ENCODE data around the gene NANS.
"Not testable (repeated sequence)": the region's sequence is repeated elsewhere in the genome, so short reads cannot be mapped to it uniquely, and the experiment has no call there.

Gene NANS

DNA sequence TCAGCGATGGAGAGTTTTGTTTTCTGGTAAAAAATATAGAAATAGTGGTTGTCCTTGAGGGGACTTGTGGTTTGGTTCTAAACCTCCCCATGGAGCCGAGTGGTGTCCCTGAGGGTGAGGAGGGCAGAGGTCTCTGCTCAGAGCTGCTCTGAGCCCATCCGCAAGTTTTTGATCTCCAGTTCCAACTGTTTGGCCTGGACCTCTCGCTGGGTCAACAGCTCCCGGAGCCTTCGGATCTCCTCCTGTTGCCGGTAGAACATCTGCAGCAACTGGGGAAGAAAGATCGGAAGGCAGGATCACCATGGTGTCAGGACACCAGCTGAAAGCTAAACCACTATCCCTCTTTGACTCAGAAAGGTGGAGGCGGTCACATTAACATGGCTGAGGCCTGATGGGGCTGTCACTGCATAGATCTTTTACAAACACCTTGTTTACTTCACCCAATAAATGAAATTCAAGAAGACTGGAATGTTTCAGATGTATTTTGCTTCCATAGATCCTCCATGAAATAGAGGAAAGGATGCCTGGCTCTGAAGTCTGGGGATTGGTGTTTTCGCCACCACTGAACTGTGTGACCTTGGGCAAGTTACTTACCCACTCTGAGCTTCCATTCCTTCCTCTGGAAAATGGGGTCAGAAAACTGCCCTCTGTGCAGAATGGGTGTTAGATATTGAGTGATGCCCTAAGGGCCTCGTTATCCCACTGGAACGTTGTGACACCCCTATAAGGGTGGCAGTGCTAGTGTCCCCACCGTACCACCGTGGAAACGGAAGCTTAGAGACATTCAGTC, 68.3 kb downstream of the NANS start:
- no peak overlapping the region for H3K4me3 ChIP-seq (replicated peaks; ENCODE audit: low read depth, low read length)
- H3K36me3 ChIP-seq (ENCODE audit: control insufficient read depth, insufficient read depth, low read length): no peaks in the 10 kb centered on the region
- TF ChIP-seq, protein P1, sequence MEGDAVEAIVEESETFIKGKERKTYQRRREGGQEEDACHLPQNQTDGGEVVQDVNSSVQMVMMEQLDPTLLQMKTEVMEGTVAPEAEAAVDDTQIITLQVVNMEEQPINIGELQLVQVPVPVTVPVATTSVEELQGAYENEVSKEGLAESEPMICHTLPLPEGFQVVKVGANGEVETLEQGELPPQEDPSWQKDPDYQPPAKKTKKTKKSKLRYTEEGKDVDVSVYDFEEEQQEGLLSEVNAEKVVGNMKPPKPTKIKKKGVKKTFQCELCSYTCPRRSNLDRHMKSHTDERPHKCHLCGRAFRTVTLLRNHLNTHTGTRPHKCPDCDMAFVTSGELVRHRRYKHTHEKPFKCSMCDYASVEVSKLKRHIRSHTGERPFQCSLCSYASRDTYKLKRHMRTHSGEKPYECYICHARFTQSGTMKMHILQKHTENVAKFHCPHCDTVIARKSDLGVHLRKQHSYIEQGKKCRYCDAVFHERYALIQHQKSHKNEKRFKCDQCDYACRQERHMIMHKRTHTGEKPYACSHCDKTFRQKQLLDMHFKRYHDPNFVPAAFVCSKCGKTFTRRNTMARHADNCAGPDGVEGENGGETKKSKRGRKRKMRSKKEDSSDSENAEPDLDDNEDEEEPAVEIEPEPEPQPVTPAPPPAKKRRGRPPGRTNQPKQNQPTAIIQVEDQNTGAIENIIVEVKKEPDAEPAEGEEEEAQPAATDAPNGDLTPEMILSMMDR (IDR thresholded peaks at IDR 0.05; ENCODE audit: insufficient read depth, low read length, poor library complexity, severe bottlenecking): no peak
- no peaks in the 10 kb centered on the region for H3K27me3 ChIP-seq (replicated peaks; ENCODE audit: control insufficient read depth, insufficient read depth, low read length)
- no peak for DNase-seq (ENCODE audit: extremely low read depth, insufficient read length)

DNA sequence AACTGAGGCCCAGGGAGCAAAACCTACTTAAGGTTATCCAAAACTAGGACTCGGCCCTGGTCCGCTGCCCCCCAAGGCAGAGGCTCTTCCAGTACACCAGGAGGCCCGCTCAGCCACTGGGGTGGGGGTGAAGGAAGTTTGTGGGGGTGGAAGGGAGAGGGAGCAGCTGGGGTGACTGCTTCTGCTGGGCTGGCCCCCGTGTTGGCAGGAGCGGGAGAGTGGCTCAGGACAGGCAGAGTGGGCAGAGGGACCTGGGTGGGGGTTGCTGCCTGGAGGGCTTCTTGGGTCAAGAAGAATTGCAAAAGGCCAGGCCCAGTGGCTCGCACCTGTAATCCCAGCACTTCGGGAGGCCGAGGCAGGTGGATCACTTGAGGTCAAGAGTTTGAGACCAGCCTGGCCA, 70.7 kb downstream of the NANS start:
- TF ChIP-seq, protein P1 (IDR thresholded peaks at IDR 0.05; ENCODE audit: insufficient read depth, low read length, poor library complexity, severe bottlenecking): no peak
- no peak overlapping the region for H3K4me3 ChIP-seq (replicated peaks; ENCODE audit: low read depth, low read length)
- no peaks in the 10 kb centered on the region for H3K27me3 ChIP-seq (replicated peaks; ENCODE audit: control insufficient read depth, insufficient read depth, low read length)
- no peak for DNase-seq (ENCODE audit: extremely low read depth, insufficient read length)
- H3K36me3 ChIP-seq (ENCODE audit: control insufficient read depth, insufficient read depth, low read length): no peaks in the 10 kb centered on the region

DNA sequence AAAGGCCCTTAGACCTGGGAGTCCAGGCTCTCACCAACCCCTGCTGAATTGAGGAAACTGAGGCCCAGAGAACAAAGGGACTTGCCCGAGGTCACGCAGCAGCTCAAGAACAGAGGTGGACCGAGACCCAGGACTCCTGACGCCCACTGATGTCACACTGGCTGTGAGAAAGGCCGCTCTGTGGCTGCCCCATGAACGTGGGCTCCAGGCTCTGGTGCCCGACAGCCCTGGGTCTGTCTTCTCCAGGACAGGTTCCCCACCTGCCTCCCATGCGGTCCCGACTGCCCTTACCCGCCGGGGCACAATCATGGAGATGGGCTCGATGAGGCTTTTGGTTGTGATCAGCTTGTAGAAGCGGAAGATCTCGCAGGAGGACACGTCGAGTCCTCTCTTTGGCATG, 71.8 kb downstream of the NANS start:
- Histone ChIP-seq H3K27me3 (replicated peaks; ENCODE audit: control insufficient read depth, insufficient read depth, low read length) (no peaks in the 10 kb centered on the region), H3K36me3 (ENCODE audit: control insufficient read depth, insufficient read depth, low read length) (no peaks in the 10 kb centered on the region), H3K4me3 (replicated peaks; ENCODE audit: low read depth, low read length) (no peak overlapping the region)
- TF ChIP-seq, protein P1 (IDR thresholded peaks at IDR 0.05; ENCODE audit: insufficient read depth, low read length, poor library complexity, severe bottlenecking): no peak
- no peak for DNase-seq (ENCODE audit: extremely low read depth, insufficient read length)

DNA sequence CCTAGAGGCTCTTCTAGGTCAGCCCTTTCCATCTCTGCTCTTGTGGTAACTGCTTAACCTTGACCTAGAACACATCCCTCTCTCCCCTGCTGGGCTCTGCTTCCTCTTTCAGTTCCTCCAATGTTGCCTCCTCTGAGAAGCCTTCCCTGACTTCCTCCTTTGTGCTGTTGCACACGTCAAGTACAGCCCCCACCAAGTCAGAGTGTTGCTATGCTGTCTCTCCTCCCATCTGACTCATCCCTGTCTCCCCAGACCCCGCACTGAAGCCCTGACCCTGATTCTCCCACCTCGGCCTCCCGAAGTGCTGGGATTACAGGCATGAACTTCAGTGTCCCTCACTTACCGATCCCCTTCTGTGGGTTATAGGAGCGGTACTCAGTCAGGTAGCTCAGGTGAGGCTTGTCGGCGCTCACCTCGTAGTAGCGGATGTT, 72.9 kb downstream of the NANS start:
- no peak overlapping the region for H3K4me3 ChIP-seq (replicated peaks; ENCODE audit: low read depth, low read length)
- H3K36me3 ChIP-seq (ENCODE audit: control insufficient read depth, insufficient read depth, low read length): no peaks in the 10 kb centered on the region
- DNase-seq (ENCODE audit: extremely low read depth, insufficient read length): no peak
- H3K27me3 ChIP-seq (replicated peaks; ENCODE audit: control insufficient read depth, insufficient read depth, low read length): no peaks in the 10 kb centered on the region
- TF ChIP-seq, protein P1 (IDR thresholded peaks at IDR 0.05; ENCODE audit: insufficient read depth, low read length, poor library complexity, severe bottlenecking): no peak

DNA sequence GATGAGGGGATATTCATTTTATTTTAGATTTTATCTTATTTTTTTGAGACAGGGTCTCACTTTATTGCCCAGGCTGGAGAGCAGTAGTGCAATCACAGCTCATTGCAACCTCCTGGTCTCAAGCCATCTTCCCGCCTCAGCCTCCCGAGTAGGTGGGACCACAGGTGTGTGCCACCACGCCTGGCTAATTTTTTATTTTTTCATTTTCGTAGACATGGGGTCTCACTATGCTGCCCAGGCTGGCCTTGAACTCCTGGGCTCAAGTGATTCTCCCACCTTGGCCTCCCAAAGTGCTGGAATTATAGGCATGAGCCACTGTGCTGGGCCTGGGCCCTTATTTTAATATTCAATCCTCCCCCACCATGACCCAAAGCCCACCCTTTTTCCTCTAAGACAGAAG, 73.5 kb downstream of the NANS start:
- not testable (repeated sequence) for H3K27me3 ChIP-seq (replicated peaks; ENCODE audit: control insufficient read depth, insufficient read depth, low read length); H3K4me3 ChIP-seq (replicated peaks; ENCODE audit: low read depth, low read length); H3K36me3 ChIP-seq (ENCODE audit: control insufficient read depth, insufficient read depth, low read length); DNase-seq (ENCODE audit: extremely low read depth, insufficient read length)

DNA sequence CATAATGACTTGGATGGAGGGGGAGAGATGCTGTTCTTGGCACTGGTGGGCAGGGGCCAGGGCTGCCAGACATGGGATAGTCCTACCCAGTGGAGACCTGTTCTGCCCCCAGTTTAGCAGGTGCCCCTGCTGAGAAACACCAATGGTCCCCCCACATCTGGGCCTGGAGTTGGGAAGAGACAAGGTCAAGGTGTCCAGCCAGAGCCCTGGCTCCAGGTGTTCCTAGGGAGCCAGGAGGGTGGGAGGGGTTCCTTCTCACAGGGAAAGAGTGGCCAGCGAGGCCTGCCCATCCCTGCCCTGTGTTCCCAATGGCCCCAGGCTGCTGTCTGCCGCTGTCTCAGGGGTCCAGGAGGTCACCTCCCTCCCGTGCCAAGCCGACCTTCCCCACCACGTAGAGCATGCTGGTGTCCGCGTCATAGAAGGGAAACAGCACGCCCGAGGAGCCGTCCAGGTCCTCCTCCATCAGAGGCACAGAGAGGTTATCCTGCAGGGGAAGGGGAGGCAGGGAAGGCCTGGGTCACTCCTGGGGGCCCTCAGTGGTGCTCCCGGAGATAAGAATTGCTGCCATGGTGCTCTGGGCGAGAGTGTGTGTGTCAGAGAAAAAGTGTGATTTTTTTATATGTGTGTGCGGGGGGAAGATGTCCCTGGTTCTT, 74.2 kb downstream of the NANS start:
- no peaks in the 10 kb centered on the region for H3K27me3 ChIP-seq (replicated peaks; ENCODE audit: control insufficient read depth, insufficient read depth, low read length)
- H3K36me3 ChIP-seq (ENCODE audit: control insufficient read depth, insufficient read depth, low read length): no peaks in the 10 kb centered on the region
- no peak for DNase-seq (ENCODE audit: extremely low read depth, insufficient read length)
- TF ChIP-seq, protein P1 (IDR thresholded peaks at IDR 0.05; ENCODE audit: insufficient read depth, low read length, poor library complexity, severe bottlenecking): no peak
- no peak overlapping the region for H3K4me3 ChIP-seq (replicated peaks; ENCODE audit: low read depth, low read length)

Measured in GM06990 (cell line).